Tibial nerve (tissue), 4 donors: ENCODE results near the gene DPY19L1. TPM values are rescaled to one million over a fixed set of nuclear protein-coding genes. Genes with fewer than 3 reads are reported as not detected.
"Not testable (repeated sequence)": the region's sequence is repeated elsewhere in the genome, so short reads cannot be mapped to it uniquely, and the experiment has no call there.

Source experiments
- DNase-seq, 2 donors: peaks; one replicate each; pipeline ENCODE4 v3.0.0-alpha.2; 2019; ENCODE audit warnings: low spot score in 2 of 2
- H3K27ac ChIP-seq, 4 donors: fragments of 200-600 bp; sonication (generic) in 3 of 4; one replicate each; pipeline ENCODE4 v1.5.1; 2017 to 2019; ENCODE audit warnings: mild to moderate bottlenecking in 1 of 4
- H3K27me3 ChIP-seq, 2 donors: fragments of 200-600 bp; sonication (generic) in 1 of 2; one replicate each; pipeline versions ENCODE4 v1.5.1 to v1.6.0; 2017 to 2019
- H3K36me3 ChIP-seq, 3 donors: fragments of 200-600 bp; sonication (generic); one replicate each; pipeline ENCODE4 v1.5.1; 2018 to 2019
- H3K4me1 ChIP-seq, 4 donors: fragments of 200-600 bp; sonication (generic) in 3 of 4; one replicate each; pipeline ENCODE4 v1.5.1; 2017 to 2019
- H3K4me3 ChIP-seq, 4 donors: fragments of 200-600 bp; sonication (generic) in 3 of 4; one replicate each; pipeline ENCODE4 v1.5.1; 2017 to 2019; ENCODE audit warnings: mild to moderate bottlenecking in 1 of 4, moderate library complexity in 1 of 4
- H3K9me3 ChIP-seq, 4 donors: fragments of 200-600 bp; sonication (generic) in 3 of 4; one replicate each; pipeline ENCODE4 v1.5.1; 2017 to 2019
- EP300 ChIP-seq, 2 donors: sonication (generic); formaldehyde crosslinking; IDR thresholded peaks; one replicate each; pipeline ENCODE4 v1.6.1; 2017; ENCODE audit warnings: antibody characterized with exemption in 2 of 2, mild to moderate bottlenecking in 1 of 2
- POLR2A ChIP-seq, 2 donors: fragments of 450-650 bp; IDR thresholded peaks; one replicate each; pipeline ENCODE4 v1.6.1; 2017; ENCODE audit warnings: antibody characterized with exemption in 2 of 2, mild to moderate bottlenecking in 2 of 2, moderate library complexity in 2 of 2
- WGBS, 2 donors: methylation state at CpG; one replicate each; pipeline ENCODE4 v1.1.5; 2018; 5-methylcytosine and 5-hydroxymethylcytosine counted together
- total RNA-seq, 4 donors: library from RNA; depleted of rRNA; stranded (reverse); fragments of >200 nt; gene quantifications; one replicate each; pipeline ENCODE4 v1.1.0, GENCODE V29; 2016
- TF ChIP-seq, protein P1 (sequence below), 5 experiments: fragments of 200-600 bp in 3 of 5; fragments of 450-650 bp in 2 of 5; sonication (generic) in 3 of 5; IDR thresholded peaks; one replicate each; pipeline ENCODE4 v1.5.1; 2016 to 2019; ENCODE audit warnings: antibody characterized with exemption in 5 of 5, mild to moderate bottlenecking in 3 of 5, moderate library complexity in 2 of 5

Gene DPY19L1
- total RNA-seq, 4 donors from 2014 or later = 11.1 to 14.0 (median 12.7) TPM

- no peaks in the 10 kb centered on the region for H3K9me3 ChIP-seq
- TF ChIP-seq POLR2A (IDR thresholded peaks at IDR 0.05) = no peak
- TF ChIP-seq EP300 (IDR thresholded peaks at IDR 0.05) = no peak
- TF ChIP-seq, protein P1, sequence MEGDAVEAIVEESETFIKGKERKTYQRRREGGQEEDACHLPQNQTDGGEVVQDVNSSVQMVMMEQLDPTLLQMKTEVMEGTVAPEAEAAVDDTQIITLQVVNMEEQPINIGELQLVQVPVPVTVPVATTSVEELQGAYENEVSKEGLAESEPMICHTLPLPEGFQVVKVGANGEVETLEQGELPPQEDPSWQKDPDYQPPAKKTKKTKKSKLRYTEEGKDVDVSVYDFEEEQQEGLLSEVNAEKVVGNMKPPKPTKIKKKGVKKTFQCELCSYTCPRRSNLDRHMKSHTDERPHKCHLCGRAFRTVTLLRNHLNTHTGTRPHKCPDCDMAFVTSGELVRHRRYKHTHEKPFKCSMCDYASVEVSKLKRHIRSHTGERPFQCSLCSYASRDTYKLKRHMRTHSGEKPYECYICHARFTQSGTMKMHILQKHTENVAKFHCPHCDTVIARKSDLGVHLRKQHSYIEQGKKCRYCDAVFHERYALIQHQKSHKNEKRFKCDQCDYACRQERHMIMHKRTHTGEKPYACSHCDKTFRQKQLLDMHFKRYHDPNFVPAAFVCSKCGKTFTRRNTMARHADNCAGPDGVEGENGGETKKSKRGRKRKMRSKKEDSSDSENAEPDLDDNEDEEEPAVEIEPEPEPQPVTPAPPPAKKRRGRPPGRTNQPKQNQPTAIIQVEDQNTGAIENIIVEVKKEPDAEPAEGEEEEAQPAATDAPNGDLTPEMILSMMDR (IDR thresholded peaks at IDR 0.05) = no peak
- no peaks in the 10 kb centered on the region for H3K4me1 ChIP-seq
- no peak for DNase-seq
- no peaks in the 10 kb centered on the region for H3K36me3 ChIP-seq
- WGBS, 2 donors = 79 to 87% methylated on average over 3 of the region's 3 CpGs
- H3K27ac ChIP-seq = no peak overlapping the region
- H3K27me3 ChIP-seq = no peaks in the 10 kb centered on the region
- no peak overlapping the region for H3K4me3 ChIP-seq
Observed at GRCh38 chr7:34982371-34983019, 54.8 kb downstream of the DPY19L1 start.

GRCh38 chr7:34979124-34979523, 58.2 kb downstream of the DPY19L1 start:
- H3K27ac ChIP-seq, DNase-seq, H3K36me3 ChIP-seq, H3K9me3 ChIP-seq, H3K4me1 ChIP-seq, H3K27me3 ChIP-seq, H3K4me3 ChIP-seq: not testable (repeated sequence)
- WGBS, 2 donors = 97% methylated on average over 2 of the region's 2 CpGs

GRCh38 chr7:34973400-34973760, 63.9 kb downstream of the DPY19L1 start:
- WGBS, 2 donors = 94 to 95% methylated on average over 3 of the region's 3 CpGs
- peaks cover 0 to 12% (median 0%) of the 10 kb centered on the region in 4 donors for H3K9me3 ChIP-seq
- H3K4me1 ChIP-seq = no peaks in the 10 kb centered on the region
- no peak overlapping the region for H3K4me3 ChIP-seq
- H3K27ac ChIP-seq = no peak overlapping the region
- H3K36me3 ChIP-seq = peaks cover 0 to 31% (median 0%) of the 10 kb centered on the region in 3 donors
- H3K27me3 ChIP-seq = no peaks in the 10 kb centered on the region
- no peak for TF ChIP-seq EP300 (IDR thresholded peaks at IDR 0.05)
- TF ChIP-seq, protein P1 (IDR thresholded peaks at IDR 0.05) = no peak
- no peak for TF ChIP-seq POLR2A (IDR thresholded peaks at IDR 0.05)
- DNase-seq = no peak

GRCh38 chr7:34972739-34973399, 64.4 kb downstream of the DPY19L1 start:
- not testable (repeated sequence) for DNase-seq, H3K4me3 ChIP-seq, H3K27ac ChIP-seq, H3K4me1 ChIP-seq, H3K27me3 ChIP-seq
- Histone ChIP-seq H3K36me3 (peaks cover 0 to 31% (median 0%) of the 10 kb centered on the region in 3 donors), H3K9me3 (peaks cover 0 to 12% (median 0%) of the 10 kb centered on the region in 4 donors)
- 93 to 95% methylated on average over 1 of the region's 1 CpG for WGBS, 2 donors

GRCh38 chr7:34967818-34968217, 69.5 kb downstream of the DPY19L1 start:
- not testable (repeated sequence) for H3K4me1 ChIP-seq, H3K4me3 ChIP-seq, H3K27me3 ChIP-seq, H3K27ac ChIP-seq, DNase-seq, H3K9me3 ChIP-seq
- WGBS, 2 donors = no CpG with 5 or more reads among the region's 1 CpG
- peaks cover 0 to 17% (median 0%) of the 10 kb centered on the region in 3 donors for H3K36me3 ChIP-seq

- not testable (repeated sequence) for H3K4me3 ChIP-seq, DNase-seq, H3K9me3 ChIP-seq, H3K27ac ChIP-seq, H3K4me1 ChIP-seq, H3K27me3 ChIP-seq
- peaks cover 0 to 13% (median 0%) of the 10 kb centered on the region in 3 donors for H3K36me3 ChIP-seq
- WGBS, 2 donors = 96 to 100% methylated on average over 3 of the region's 3 CpGs
Observed at GRCh38 chr7:34966504-34966903, 70.8 kb downstream of the DPY19L1 start.

GRCh38 chr7:34958021-34958420, 79.3 kb downstream of the DPY19L1 start:
- Histone ChIP-seq H3K36me3 (peaks cover 0 to 22% (median 0%) of the 10 kb centered on the region in 3 donors), H3K4me1 (no peaks in the 10 kb centered on the region), H3K27ac (no peak overlapping the region), H3K27me3 (no peaks in the 10 kb centered on the region), H3K9me3 (no peaks in the 10 kb centered on the region), H3K4me3 (no peak overlapping the region)
- no peak for DNase-seq
- no peak for TF ChIP-seq EP300 (IDR thresholded peaks at IDR 0.05)
- TF ChIP-seq, protein P1 (IDR thresholded peaks at IDR 0.05) = no peak
- no peak for TF ChIP-seq POLR2A (IDR thresholded peaks at IDR 0.05)
- 92 to 95% methylated on average over 1 of the region's 1 CpG for WGBS, 2 donors
